Rectal smooth muscle tissue (tissue), 1 donor: ENCODE measurements around the gene OR2A2.
"Not testable (repeated sequence)": the region's sequence is repeated elsewhere in the genome, so short reads cannot be mapped to it uniquely, and the experiment has no call there.

ENCODE experiments used
- H3K27ac ChIP-seq: one replicate; pipeline ENCODE4 v1.7.0; 2013; ENCODE audit warnings: low read depth, low read length, inconsistent platforms
- H3K27me3 ChIP-seq: one replicate; pipeline ENCODE4 v1.7.0; 2013; ENCODE audit warnings: low read length; ENCODE audit not compliant: control insufficient read depth, insufficient read depth
- H3K36me3 ChIP-seq: one replicate; pipeline ENCODE4 v1.7.0; 2013; ENCODE audit warnings: low read length; ENCODE audit not compliant: control insufficient read depth, insufficient read depth
- H3K4me1 ChIP-seq: one replicate; pipeline ENCODE4 v1.7.0; 2013; ENCODE audit warnings: low read length; ENCODE audit not compliant: control insufficient read depth, insufficient read depth
- H3K4me3 ChIP-seq: one replicate; pipeline ENCODE4 v1.7.0; 2013; ENCODE audit warnings: low read length
- H3K9ac ChIP-seq: one replicate; pipeline ENCODE4 v1.7.0; 2013; ENCODE audit warnings: low read length

OR2A2 gene

DNA sequence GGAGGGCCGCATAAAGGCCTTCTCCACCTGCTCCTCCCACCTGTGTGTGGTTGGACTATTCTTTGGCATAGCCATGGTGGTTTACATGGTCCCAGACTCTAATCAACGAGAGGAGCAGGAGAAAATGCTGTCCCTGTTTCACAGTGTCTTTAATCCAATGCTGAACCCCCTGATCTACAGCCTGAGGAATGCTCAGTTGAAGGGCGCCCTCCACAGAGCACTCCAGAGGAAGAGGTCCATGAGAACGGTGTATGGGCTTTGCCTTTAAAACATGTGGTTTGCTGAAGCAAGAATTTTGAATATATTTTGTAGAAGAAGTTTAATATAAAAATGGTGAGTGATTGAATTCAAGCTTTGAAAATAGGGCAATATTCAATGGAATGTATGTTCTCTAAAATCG, 889 bp downstream of the OR2A2 start:
- Histone ChIP-seq H3K27me3 (no peaks in the 10 kb centered on the region), H3K36me3 (no peaks in the 10 kb centered on the region), H3K4me1 (no peaks in the 10 kb centered on the region), H3K27ac (no peak overlapping the region), H3K4me3 (no peak overlapping the region), H3K9ac (no peak overlapping the region)

DNA sequence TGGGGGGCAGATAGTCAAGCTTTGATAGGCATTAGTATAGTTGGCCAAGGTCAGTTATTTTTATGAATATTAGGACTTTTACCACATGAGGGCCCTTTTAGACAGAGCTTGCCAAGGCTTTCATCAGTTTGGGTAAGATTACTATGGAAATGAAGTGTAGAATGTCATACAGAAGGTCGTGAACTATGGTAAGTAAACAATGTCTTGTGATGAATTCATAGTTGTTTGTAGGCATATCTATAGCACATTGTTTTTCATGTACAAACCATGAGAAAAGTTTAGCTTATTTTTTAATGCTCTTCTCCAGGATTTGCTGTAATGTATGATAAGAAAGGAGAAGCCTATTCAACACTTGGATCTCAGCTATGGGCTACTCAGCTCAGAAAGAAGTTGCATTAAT, 4.3 kb downstream of the OR2A2 start:
- H3K27me3 ChIP-seq, result no peaks in the 10 kb centered on the region
- H3K27ac ChIP-seq, result no peak overlapping the region
- H3K4me1 ChIP-seq, result no peaks in the 10 kb centered on the region
- no peaks in the 10 kb centered on the region for H3K36me3 ChIP-seq
- H3K9ac ChIP-seq, result no peak overlapping the region
- no peak overlapping the region for H3K4me3 ChIP-seq

DNA sequence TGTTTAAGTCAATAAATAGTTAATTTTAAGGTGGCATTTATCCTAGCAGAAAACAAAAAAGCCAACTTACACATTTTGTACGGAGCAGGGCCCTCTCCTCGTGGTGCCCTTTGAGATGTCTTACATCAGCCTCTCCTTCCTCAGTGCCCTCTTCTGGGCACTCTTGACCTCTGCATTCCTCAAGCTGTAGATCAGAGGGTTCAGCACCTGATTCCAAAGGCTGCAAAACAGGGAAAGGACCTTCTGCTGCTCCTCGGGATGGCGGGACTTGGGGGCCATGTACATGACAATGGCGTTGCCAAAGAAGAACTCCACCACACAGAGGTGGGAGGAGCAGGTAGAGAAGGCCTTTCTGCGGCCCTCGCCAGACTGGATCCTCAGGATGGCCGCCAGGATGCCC, 9.0 kb downstream of the OR2A2 start:
- no peak overlapping the region for H3K9ac ChIP-seq
- H3K36me3 ChIP-seq, result no peaks in the 10 kb centered on the region
- no peak overlapping the region for H3K4me3 ChIP-seq
- H3K27me3 ChIP-seq, result no peaks in the 10 kb centered on the region
- no peak overlapping the region for H3K27ac ChIP-seq
- H3K4me1 ChIP-seq, result no peaks in the 10 kb centered on the region

GRCh38 chr7:144122876-144123275, 13.5 kb downstream of the OR2A2 start, which contains the start of gene OR2A14:
TSS of gene OR2A14 (plus strand) at chr7:144123176. CDS start at chr7:144129113, 5,937 bp downstream.
- Histone ChIP-seq H3K4me1 (no peaks in the 10 kb centered on the region), H3K9ac (no peak within 1 kb of the TSS), H3K4me3 (no peak within 1 kb of the TSS), H3K36me3 (no peaks in the 10 kb centered on the region), H3K27ac (no peak within 1 kb of the TSS), H3K27me3 (no peaks in the 10 kb centered on the region)

DNA sequence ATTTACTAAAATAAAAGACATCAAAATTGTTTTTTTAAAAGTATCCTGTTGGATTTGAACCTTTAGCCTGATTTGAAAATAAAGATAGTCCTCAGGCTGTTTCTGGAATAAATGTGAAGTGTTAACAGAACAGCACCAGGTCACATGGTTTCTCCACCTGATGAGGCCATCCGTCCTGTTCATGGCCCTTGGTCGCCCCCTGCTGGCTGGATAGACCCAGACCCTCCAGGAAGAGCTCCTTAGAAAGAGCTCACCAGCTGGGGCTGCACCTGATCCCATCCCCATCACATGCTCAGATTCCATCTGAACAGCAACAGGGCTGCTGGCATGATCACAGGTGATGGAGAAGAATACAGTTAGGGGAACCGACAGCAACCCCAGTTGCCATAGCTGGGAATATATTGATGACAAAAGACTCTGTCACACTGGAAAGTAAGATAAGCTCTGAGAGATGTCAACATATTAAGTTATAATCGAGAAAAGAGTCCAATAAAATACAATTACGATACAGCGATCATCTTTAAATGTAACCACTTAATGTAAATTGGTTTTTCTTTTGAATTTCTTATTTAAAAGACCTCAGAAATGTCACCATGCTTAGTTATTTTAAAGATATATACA, 18.4 kb downstream of the OR2A2 start:
- Histone ChIP-seq H3K4me3 (no peak overlapping the region), H3K27me3 (no peaks in the 10 kb centered on the region), H3K36me3 (no peaks in the 10 kb centered on the region), H3K27ac (no peak overlapping the region), H3K9ac (no peak overlapping the region), H3K4me1 (no peaks in the 10 kb centered on the region)

- not testable (repeated sequence) for H3K9ac ChIP-seq, H3K27ac ChIP-seq, H3K4me1 ChIP-seq, H3K27me3 ChIP-seq, H3K4me3 ChIP-seq, H3K36me3 ChIP-seq
These were observed 20.2 kb downstream of the OR2A2 start for GRCh38 chr7:144129601-144130000.

DNA sequence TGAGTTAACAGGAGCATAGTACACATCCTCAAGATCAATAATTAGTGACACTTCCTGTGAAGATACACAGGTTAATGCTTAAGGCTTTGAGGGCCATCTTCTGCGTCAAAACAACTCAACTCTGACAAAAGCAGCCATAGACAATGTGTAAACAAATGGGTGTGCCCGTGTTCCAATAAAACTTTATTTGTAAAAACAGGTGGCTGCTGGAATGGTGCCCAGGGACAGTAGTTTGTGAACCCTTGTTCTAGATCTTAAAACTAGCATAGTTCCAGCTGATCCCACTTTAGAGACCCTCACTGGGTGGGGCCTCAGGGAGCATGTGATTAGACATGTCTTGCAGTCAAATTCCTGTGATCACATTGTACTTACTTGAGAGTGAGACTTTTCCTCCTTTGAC, 21.3 kb downstream of the OR2A2 start:
- Histone ChIP-seq H3K27ac (no peak overlapping the region), H3K36me3 (no peaks in the 10 kb centered on the region), H3K9ac (no peak overlapping the region)

GRCh38 chr7:144132262-144132661, 22.9 kb downstream of the OR2A2 start:
- H3K9ac ChIP-seq, result no peak overlapping the region
- H3K36me3 ChIP-seq, result no peaks in the 10 kb centered on the region
- H3K4me1 ChIP-seq, result no peaks in the 10 kb centered on the region
- H3K4me3 ChIP-seq, result no peak overlapping the region
- H3K27ac ChIP-seq, result no peak overlapping the region
- H3K27me3 ChIP-seq, result no peaks in the 10 kb centered on the region

More for the DNA sequence above, 21.3 kb downstream of the OR2A2 start:
- Histone ChIP-seq H3K27me3 (no peaks in the 10 kb centered on the region), H3K4me1 (no peaks in the 10 kb centered on the region), H3K4me3 (no peak overlapping the region)

GRCh38 chr7:144133307-144133706, 23.9 kb downstream of the OR2A2 start:
- H3K27ac ChIP-seq, result no peak overlapping the region
- no peaks in the 10 kb centered on the region for H3K27me3 ChIP-seq
- H3K4me1 ChIP-seq, result no peaks in the 10 kb centered on the region
- H3K9ac ChIP-seq, result no peak overlapping the region
- H3K36me3 ChIP-seq, result no peaks in the 10 kb centered on the region
- no peak overlapping the region for H3K4me3 ChIP-seq

DNA sequence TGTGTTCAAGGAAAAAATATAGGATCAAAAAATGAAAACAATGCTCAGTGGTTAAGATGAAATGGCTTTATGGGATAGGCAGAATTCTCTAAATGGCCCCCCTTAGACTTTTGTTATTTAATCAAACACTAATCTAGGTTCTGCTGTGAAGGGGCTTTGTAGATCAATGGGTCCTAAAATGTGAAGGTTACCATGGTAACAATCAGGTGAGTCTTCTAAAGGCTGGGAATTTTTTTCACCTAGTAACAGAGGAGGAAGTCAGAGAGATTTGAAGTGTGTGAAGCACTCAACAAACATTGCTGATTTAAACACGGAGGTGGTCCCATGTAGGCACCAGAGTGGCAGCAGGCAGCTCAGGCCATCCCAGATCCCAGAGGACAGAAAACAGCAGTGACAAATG, 24.7 kb downstream of the OR2A2 start:
- H3K27ac ChIP-seq, result no peak overlapping the region
- no peaks in the 10 kb centered on the region for H3K4me1 ChIP-seq
- no peak overlapping the region for H3K4me3 ChIP-seq
- no peaks in the 10 kb centered on the region for H3K27me3 ChIP-seq
- no peak overlapping the region for H3K9ac ChIP-seq
- H3K36me3 ChIP-seq, result no peaks in the 10 kb centered on the region

- H3K4me1 ChIP-seq, result no peaks in the 10 kb centered on the region
These were observed 28.1 kb downstream of the OR2A2 start for GRCh38 chr7:144137501-144137900.

DNA sequence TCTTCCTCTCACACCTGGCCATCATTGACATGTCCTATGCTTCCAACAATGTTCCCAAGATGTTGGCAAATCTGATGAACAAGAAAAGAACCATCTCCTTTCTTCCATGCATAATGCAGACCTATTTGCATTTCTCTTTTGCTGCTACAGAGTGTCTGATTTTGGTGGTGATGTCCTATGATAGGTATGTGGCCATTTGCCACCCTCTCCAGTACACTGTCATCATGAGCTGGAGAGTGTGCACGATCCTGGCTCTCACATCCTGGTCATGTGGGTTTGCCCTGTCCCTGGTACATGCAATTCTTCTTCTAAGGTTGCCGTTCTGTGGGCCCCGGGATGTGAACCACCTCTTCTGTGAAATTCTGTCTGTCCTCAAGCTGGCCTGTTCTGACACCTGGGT, 32.8 kb downstream of the OR2A2 start:
- Histone ChIP-seq H3K36me3 (no peaks in the 10 kb centered on the region), H3K27me3 (no peaks in the 10 kb centered on the region), H3K9ac (no peak overlapping the region), H3K4me3 (no peak overlapping the region), H3K4me1 (no peaks in the 10 kb centered on the region), H3K27ac (no peak overlapping the region)

More at GRCh38 chr7:144137501-144137900, 28.1 kb downstream of the OR2A2 start:
- H3K27ac ChIP-seq, result no peak overlapping the region
- H3K36me3 ChIP-seq, result no peaks in the 10 kb centered on the region
- H3K27me3 ChIP-seq, result no peaks in the 10 kb centered on the region
- no peak overlapping the region for H3K4me3 ChIP-seq
- H3K9ac ChIP-seq, result no peak overlapping the region

DNA sequence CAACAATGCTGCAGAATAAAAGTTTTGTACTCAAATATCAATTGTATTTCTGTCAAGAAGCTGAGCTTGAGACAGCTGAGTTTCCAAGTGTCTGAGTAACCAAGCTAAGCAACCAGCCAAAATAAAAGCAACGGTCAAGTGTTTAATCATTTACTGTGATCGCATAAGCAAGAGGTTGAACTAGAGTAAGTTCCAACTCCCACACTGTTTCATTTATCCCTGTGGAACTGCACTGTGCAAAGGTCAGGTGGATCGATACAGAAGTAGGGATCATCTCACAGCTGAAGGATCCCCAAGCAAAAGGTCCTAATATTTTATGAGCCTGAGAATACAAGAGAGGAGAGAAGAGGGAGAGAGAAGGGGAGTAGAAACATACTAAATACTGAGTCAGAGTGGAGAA, 35.0 kb downstream of the OR2A2 start:
- H3K9ac ChIP-seq, result no peak overlapping the region
- no peak overlapping the region for H3K4me3 ChIP-seq
- H3K4me1 ChIP-seq, result no peaks in the 10 kb centered on the region
- no peak overlapping the region for H3K27ac ChIP-seq
- H3K36me3 ChIP-seq, result no peaks in the 10 kb centered on the region
- no peaks in the 10 kb centered on the region for H3K27me3 ChIP-seq
